GM18868 (cell line): ENCODE data around the gene STEAP4.

Experiments used
- ATAC-seq: cut with Tn5 transposase; IDR thresholded peaks from one replicate; pipeline ENCODE4 v1.9.1; 2021; ENCODE audit warnings: mild to moderate bottlenecking, moderate library complexity; ENCODE audit not compliant: unreplicated experiment

The STEAP4 gene

DNA sequence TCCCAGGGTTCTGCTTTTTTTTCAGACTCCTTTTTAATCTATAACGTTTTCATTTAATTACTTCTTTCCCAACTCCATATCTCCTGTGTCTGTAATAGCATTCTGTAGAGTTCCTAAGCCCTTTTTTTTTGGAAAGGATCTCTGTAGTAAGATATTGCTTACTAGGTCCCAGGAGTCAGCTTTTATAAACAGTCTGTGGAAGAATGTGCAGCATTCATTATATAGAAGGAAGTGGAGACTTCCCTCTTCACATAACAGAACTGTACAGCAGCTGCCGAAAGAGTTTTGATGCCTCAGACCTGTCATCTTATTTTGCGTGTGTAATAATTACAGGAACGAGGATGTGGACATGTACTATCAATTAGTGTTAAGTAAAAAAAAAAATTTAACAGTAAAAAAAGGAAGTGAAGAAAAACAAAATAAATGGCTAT, 7.4 kb upstream of the STEAP4 start:
- ATAC-seq: no peak

GRCh38 chr7:88312061-88312663, 5.5 kb upstream of the STEAP4 start:
- no peak for ATAC-seq

GRCh38 chr7:88311675-88312036, 5.0 kb upstream of the STEAP4 start:
- ATAC-seq: no peak

- no peak for ATAC-seq
Measured at GRCh38 chr7:88310956-88311674, 4.4 kb upstream of the STEAP4 start.

DNA sequence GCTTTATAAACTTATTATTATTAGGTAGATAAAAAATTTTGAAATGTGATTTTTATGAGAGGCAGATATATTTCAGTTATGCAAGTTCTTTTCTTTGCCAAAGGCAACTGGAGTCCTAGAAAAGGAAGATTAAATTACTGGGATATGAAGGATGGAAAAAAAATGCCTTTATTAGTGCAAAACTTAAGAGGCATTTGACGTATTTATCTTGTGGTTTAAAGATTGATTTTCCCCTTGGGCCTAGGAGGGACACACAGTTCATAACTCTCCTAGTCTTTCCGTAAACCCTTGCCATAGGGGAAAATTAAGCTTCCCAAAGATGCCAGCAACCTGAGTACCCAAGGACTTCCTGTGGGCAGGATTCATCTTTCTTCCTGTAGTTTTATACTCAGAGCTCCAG, 3.1 kb upstream of the STEAP4 start:
- no peak for ATAC-seq

DNA sequence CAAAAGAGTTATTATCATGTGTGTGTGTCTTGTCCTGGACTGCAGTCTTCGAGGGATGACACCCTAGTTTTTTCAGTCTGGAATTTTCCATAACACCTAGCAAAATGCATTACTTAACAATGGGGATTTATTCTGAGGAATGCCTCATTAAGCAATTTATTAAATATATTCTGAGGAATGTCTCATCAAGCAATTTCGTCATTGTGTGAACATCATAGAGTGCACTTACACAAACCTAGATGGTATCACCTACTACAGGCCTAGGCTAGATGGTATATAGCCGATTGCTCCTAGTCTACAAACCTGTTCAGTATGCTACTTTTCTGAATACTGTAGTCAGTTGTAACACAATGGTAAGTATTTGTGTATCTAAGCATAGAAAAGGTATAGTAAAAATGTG, 1.1 kb upstream of the STEAP4 start:
- no peak for ATAC-seq

- ATAC-seq: no peak
Measured at GRCh38 chr7:88307412-88307811, 718 bp upstream of the STEAP4 start.

GRCh38 chr7:88305044-88305443, 1.6 kb downstream of the STEAP4 start:
- ATAC-seq: no peak

GRCh38 chr7:88302486-88302885, 4.2 kb downstream of the STEAP4 start:
- ATAC-seq: no peak

- ATAC-seq: no peak
Measured at GRCh38 chr7:88301924-88302323, 4.8 kb downstream of the STEAP4 start.

- no peak for ATAC-seq
Measured at GRCh38 chr7:88300401-88300945, 6.2 kb downstream of the STEAP4 start.

DNA sequence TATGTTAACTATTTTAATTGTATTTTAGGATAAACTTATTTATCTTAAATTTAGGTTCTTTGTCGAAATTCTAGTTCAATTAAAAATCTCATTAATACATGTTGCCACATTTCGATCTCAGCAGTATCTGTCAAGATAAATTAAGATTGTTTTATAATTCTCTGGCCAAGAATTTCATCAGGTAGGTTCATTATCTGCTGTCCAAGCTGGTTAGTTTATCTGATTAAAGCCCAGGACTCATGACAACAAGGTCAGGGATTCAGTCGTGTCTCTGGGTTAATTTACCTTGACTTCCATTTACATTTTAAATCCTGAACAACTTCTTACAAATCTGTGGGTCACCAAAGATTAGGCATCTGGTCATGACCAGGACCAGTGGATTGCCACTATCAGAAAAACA, 7.6 kb downstream of the STEAP4 start:
- ATAC-seq: no peak

DNA sequence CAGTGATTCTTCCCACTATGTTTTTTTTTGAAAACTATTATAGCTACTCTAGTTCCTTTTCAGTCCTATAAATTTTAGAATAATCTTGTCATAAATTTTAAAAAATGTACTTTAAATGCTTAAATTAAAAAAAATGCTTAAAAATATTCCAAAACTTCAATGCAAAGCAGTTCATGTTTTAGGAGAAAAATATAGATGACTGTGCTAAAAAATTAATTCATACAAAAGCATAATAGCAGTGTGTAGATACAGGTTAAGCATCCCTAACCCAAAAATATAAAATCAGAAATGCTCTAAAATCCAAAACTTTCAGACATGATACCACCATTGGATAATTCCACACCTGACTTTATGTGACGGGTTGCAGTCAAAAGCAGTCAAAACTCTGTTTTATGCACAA, 12.8 kb downstream of the STEAP4 start:
- ATAC-seq: no peak

GRCh38 chr7:88291398-88292173, 15.1 kb downstream of the STEAP4 start:
- ATAC-seq: no peak

GRCh38 chr7:88290491-88290890, 16.2 kb downstream of the STEAP4 start:
- ATAC-seq: no peak

- ATAC-seq: no peak
Measured at GRCh38 chr7:88289564-88290025, 17.1 kb downstream of the STEAP4 start.

GRCh38 chr7:88281749-88282148, 24.9 kb downstream of the STEAP4 start:
- no peak for ATAC-seq

GRCh38 chr7:88280801-88281200, 25.9 kb downstream of the STEAP4 start:
- no peak for ATAC-seq

DNA sequence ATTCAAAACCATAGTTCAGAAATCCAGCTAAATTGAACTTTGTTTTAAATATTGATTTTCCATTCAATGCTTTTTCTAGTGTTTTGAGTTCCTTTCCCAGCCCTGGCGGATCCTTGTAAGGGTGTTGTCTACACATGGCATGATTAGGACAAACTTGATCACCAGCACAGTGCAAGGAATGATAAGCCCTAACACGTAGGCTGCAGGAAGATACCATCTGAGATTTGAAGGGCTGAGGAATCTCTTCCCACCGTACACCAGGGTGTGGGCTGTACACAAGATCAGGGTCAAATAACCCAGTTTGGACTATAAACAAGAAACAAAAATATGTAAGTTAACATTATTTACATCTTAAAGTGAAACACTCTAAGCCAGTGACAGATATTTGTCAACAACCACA, 27.4 kb downstream of the STEAP4 start:
- no peak for ATAC-seq

DNA sequence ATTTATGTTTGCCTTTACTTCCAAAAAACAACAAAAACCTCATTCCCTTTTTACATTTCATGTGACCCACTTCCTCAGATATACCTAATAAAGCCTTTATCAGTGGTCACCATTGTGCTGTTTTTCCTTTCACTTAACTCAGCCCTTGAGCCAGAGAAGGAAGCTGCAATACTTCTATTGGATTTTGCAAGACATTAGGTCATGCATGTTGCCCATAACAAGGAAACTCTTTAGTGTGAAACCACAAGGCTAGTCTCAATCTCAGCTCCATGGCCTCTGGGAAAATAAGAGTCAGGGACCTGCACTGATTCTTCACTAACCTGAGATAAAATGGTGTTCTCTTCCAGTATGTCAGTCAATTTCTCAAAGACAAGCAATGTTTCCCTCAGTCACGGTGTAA, 27.8 kb downstream of the STEAP4 start:
- ATAC-seq: no peak

DNA sequence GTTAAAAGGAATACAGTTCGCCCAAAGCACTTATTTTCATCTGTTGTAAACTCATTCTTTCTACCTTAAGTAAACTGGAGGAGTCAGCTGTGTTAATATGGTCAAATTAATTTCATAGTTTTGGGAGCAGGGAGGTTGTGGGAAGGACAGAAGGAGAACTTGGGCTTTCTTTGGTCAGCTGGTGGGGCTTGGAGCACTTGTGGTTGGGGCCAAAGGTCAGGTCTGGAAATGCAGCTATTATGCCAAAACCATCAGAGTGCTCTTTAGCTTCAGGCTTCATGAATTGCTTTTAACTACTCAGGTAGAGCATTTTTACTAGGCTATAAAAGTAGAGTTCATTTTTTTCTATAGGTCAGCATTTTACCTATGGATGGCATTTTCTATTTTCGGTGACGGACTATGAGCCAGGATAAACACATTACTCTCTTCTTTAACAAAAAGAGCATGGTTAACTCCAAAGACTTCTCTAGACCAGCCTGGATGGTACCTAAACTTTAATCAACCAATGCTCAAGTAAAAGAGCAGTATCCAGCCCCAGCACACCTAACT, 30.0 kb downstream of the STEAP4 start:
- no peak for ATAC-seq
